Cardiac muscle cell (in vitro differentiated cells and primary cell): ENCODE measurements around the gene RIPK4. TPM values are rescaled to one million over a fixed set of nuclear protein-coding genes. Genes with fewer than 3 reads are reported as not detected.

Experiments
- DNase-seq, 2 donors: peaks; one replicate each; pipeline versions ENCODE4 v3.0.0 to v3.0.0-alpha.2; 2010 to 2017; ENCODE audit warnings: low read depth in 1 of 2, low spot score in 1 of 2
- H3K27ac ChIP-seq: fragments of 200-600 bp; sonication (generic); 2 replicates; pipeline ENCODE4 v1.5.1; 2016
- H3K27me3 ChIP-seq: fragments of 200-600 bp; sonication (generic); 2 replicates; pipeline ENCODE4 v1.6.0; 2016; ENCODE audit warnings: control low read depth
- H3K36me3 ChIP-seq: fragments of 200-600 bp; sonication (generic); 2 replicates; pipeline ENCODE4 v1.5.1; 2016; ENCODE audit warnings: control low read depth
- H3K4me1 ChIP-seq: fragments of 200-600 bp; sonication (generic); 2 replicates; pipeline ENCODE4 v1.8.1; 2017; ENCODE audit warnings: low read depth, mild to moderate bottlenecking, mixed run types
- H3K4me3 ChIP-seq: fragments of 200-600 bp; sonication (generic); 2 replicates; pipeline ENCODE4 v1.5.1; 2016; ENCODE audit warnings: mild to moderate bottlenecking
- H3K9me3 ChIP-seq: fragments of 200-600 bp; sonication (generic); 2 replicates; pipeline ENCODE4 v1.5.1; 2017; ENCODE audit warnings: low read depth, mild to moderate bottlenecking, control low read depth
- polyA plus RNA-seq: library from polyadenylated mRNA; unstranded; fragments of >200 nt; fragmentation: Nextera tagmentation; extraction: Ambion mirVana; gene quantifications from 2 replicates; pipeline ENCODE4 v1.2.1, GENCODE V29; 2016
- total RNA-seq: library from RNA; depleted of rRNA; stranded (reverse); fragments of >200 nt; gene quantifications from 2 replicates; pipeline ENCODE4 v1.2.3, GENCODE V29; 2016
- TF ChIP-seq, protein P1 (sequence below): IDR thresholded peaks from 2 replicates; pipeline ENCODE4 v1.5.1; 2012; ENCODE audit warnings: low read depth, mild to moderate bottlenecking, low read length

Gene RIPK4
- total and polyA plus RNA-seq, 2 experiments from 2014 or later: 0.71 to 2.7 TPM

GRCh38 chr21:41705546-41706262 is 61.1 kb downstream of the RIPK4 start:
- Histone ChIP-seq H3K9me3 (no peaks in the 10 kb centered on the region), H3K4me3 (no peak overlapping the region), H3K4me1 (peaks cover 3% of the 10 kb centered on the region), H3K27ac (no peak overlapping the region), H3K36me3 (no peaks in the 10 kb centered on the region), H3K27me3 (no peaks in the 10 kb centered on the region)
- no peak for DNase-seq
- TF ChIP-seq, protein P1, sequence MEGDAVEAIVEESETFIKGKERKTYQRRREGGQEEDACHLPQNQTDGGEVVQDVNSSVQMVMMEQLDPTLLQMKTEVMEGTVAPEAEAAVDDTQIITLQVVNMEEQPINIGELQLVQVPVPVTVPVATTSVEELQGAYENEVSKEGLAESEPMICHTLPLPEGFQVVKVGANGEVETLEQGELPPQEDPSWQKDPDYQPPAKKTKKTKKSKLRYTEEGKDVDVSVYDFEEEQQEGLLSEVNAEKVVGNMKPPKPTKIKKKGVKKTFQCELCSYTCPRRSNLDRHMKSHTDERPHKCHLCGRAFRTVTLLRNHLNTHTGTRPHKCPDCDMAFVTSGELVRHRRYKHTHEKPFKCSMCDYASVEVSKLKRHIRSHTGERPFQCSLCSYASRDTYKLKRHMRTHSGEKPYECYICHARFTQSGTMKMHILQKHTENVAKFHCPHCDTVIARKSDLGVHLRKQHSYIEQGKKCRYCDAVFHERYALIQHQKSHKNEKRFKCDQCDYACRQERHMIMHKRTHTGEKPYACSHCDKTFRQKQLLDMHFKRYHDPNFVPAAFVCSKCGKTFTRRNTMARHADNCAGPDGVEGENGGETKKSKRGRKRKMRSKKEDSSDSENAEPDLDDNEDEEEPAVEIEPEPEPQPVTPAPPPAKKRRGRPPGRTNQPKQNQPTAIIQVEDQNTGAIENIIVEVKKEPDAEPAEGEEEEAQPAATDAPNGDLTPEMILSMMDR: no peak

DNA sequence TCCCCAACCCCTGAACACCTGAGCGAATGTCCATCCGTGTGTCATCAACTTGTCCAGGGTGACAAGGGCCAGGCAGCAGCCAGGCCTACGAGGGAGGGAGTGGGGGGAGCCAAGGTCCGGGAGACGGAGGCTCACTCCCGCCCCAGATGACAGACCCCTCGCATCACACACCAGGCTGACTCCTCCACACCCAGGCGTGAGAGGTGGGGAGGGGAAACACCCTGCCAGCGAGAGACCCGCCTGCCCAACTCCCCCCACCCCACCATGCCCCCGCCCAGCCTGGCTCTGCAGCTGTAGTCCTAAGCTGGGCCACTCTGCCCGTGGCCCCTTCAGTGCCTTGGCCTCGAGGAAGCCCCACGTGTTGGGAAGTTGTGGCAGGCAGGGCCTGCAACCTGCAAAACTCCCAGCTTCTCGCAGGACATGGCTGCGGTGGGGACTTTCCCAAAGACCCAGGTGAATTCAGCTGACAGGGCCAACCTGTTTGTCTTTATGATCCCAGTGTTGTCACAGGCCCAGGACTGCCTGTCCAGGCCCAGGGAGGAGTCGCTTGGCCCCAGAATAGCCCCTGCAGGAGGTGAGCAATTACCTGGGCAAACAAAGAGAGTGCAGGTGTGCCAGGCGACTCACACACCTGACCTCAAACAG is 62.9 kb downstream of the RIPK4 start:
- no peak for DNase-seq

DNA sequence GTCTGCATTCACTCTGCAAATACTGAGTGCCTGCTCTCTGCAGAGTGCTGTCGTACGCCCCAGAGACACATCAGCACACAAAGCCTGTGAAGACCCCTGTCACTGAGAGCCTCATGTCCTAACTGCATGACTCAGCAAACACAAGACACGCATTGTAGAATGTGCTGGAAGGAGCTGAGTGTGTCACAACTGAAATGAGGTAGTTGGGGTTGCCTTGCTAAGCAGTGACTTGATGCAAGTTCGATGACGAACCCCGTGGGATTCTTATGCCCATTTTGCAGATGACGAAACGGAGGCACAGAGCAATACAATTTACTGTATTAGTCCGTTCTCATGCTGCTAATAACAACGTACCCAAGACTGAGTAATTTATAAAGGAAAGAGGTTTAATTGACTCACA is 65.1 kb downstream of the RIPK4 start:
- Histone ChIP-seq H3K9me3 (no peaks in the 10 kb centered on the region), H3K4me3 (no peak overlapping the region), H3K27me3 (no peaks in the 10 kb centered on the region), H3K27ac (no peak overlapping the region), H3K4me1 (peaks cover 3% of the 10 kb centered on the region), H3K36me3 (no peaks in the 10 kb centered on the region)
- TF ChIP-seq, protein P1: no peak
- DNase-seq: no peak

More for the DNA sequence above, 62.9 kb downstream of the RIPK4 start:
- H3K36me3 ChIP-seq: no peaks in the 10 kb centered on the region
- peaks cover 3% of the 10 kb centered on the region for H3K4me1 ChIP-seq
- H3K27me3 ChIP-seq: no peaks in the 10 kb centered on the region
- TF ChIP-seq, protein P1: no peak
- H3K4me3 ChIP-seq: no peak overlapping the region
- no peak overlapping the region for H3K27ac ChIP-seq
- no peaks in the 10 kb centered on the region for H3K9me3 ChIP-seq

- no peak overlapping the region for H3K27ac ChIP-seq
- TF ChIP-seq, protein P1: no peak
- no peaks in the 10 kb centered on the region for H3K36me3 ChIP-seq
- no peak overlapping the region for H3K4me3 ChIP-seq
- no peak for DNase-seq
- H3K4me1 ChIP-seq: no peaks in the 10 kb centered on the region
- H3K9me3 ChIP-seq: no peaks in the 10 kb centered on the region
- no peaks in the 10 kb centered on the region for H3K27me3 ChIP-seq
Observed at GRCh38 chr21:41699311-41699710, 67.5 kb downstream of the RIPK4 start.

- no peaks in the 10 kb centered on the region for H3K36me3 ChIP-seq
- TF ChIP-seq, protein P1: no peak
- no peaks in the 10 kb centered on the region for H3K4me1 ChIP-seq
- no peak overlapping the region for H3K27ac ChIP-seq
- H3K9me3 ChIP-seq: no peaks in the 10 kb centered on the region
- H3K4me3 ChIP-seq: no peak overlapping the region
- DNase-seq: no peak
- H3K27me3 ChIP-seq: no peaks in the 10 kb centered on the region
Observed at GRCh38 chr21:41698071-41698470, 68.8 kb downstream of the RIPK4 start.
